Keratinocyte (primary cell): Measurements from ENCODE around the gene RBM19. TPM values are rescaled to one million over a fixed set of nuclear protein-coding genes. Genes with fewer than 3 reads are reported as not detected.

Experiments
- DNase-seq: peaks from one replicate; pipeline ENCODE4 v3.0.0-alpha.2; 2011; ENCODE audit warnings: low read depth, missing footprints, low spot score
- FAIRE-seq: peaks from 2 replicates; lab custom pipeline; 2011; peaks lifted over from hg19 to GRCh38; lab: Jason Lieb, UNC
- H2AFZ ChIP-seq: 2 replicates; pipeline ENCODE4 v1.6.0; 2012; ENCODE audit warnings: low read length, control low read depth, inconsistent platforms; ENCODE audit not compliant: control insufficient read depth
- H3K27ac ChIP-seq: 2 replicates; pipeline ENCODE4 v1.5.1; 2011; ENCODE audit warnings: low read length; ENCODE audit not compliant: control insufficient read depth, insufficient read depth
- H3K27me3 ChIP-seq: 3 replicates; pipeline ENCODE4 v1.6.0; 2011; ENCODE audit warnings: low read length; ENCODE audit not compliant: control insufficient read depth, insufficient read depth; ENCODE audit errors: extremely low read depth
- H3K36me3 ChIP-seq, 2 experiments: 2 replicates in 1 of 2; 3 replicates in 1 of 2; pipeline ENCODE4 v1.5.1; 2011; ENCODE audit warnings: low read length in 2 of 2, mild to moderate bottlenecking in 1 of 2; ENCODE audit not compliant: control insufficient read depth in 2 of 2, insufficient read depth in 2 of 2; ENCODE audit errors: extremely low read depth in 1 of 2
- H3K4me1 ChIP-seq: 3 replicates; pipeline ENCODE4 v1.5.1; 2011; ENCODE audit warnings: low read length; ENCODE audit not compliant: control insufficient read depth, insufficient read depth; ENCODE audit errors: extremely low read depth
- H3K4me2 ChIP-seq: 3 replicates; pipeline ENCODE4 v1.6.0; 2011; ENCODE audit warnings: low read depth, low read length; ENCODE audit not compliant: control insufficient read depth, insufficient read depth; ENCODE audit errors: extremely low read depth
- H3K4me3 ChIP-seq, 3 experiments: fragments of 200-600 bp in 1 of 3; sonication (generic) in 1 of 3; 2 replicates in 2 of 3; 3 replicates in 1 of 3; pipeline ENCODE4 v1.5.1; 2011 to 2016; ENCODE audit warnings: low read length in 3 of 3, mild to moderate bottlenecking in 3 of 3, control low read depth in 2 of 3, inconsistent platforms in 1 of 3, low read depth in 1 of 3, mixed read lengths in 1 of 3, mixed run types in 1 of 3, moderate library complexity in 1 of 3; ENCODE audit not compliant: control insufficient read depth in 2 of 3, insufficient read depth in 2 of 3; ENCODE audit errors: extremely low read depth in 1 of 3
- H3K79me2 ChIP-seq: 2 replicates; pipeline ENCODE4 v1.6.0; 2012; ENCODE audit warnings: low read length; ENCODE audit not compliant: control insufficient read depth, insufficient read depth
- H3K9ac ChIP-seq: 3 replicates; pipeline ENCODE4 v1.6.0; 2011; ENCODE audit warnings: low read length; ENCODE audit not compliant: control insufficient read depth, insufficient read depth; ENCODE audit errors: extremely low read depth
- H3K9me1 ChIP-seq: 3 replicates; pipeline ENCODE4 v1.6.0; 2011; ENCODE audit warnings: low read length; ENCODE audit not compliant: control insufficient read depth, insufficient read depth; ENCODE audit errors: extremely low read depth
- H3K9me3 ChIP-seq: 2 replicates; pipeline ENCODE4 v1.5.1; 2012; ENCODE audit warnings: low read depth, low read length; ENCODE audit not compliant: control insufficient read depth
- H4K20me1 ChIP-seq: 3 replicates; pipeline ENCODE4 v1.6.0; 2011; ENCODE audit warnings: low read length; ENCODE audit not compliant: control insufficient read depth, insufficient read depth; ENCODE audit errors: extremely low read depth
- CTCF ChIP-seq, 3 experiments: IDR thresholded peaks in 1 of 3; conservative IDR thresholded peaks in 1 of 3; optimal IDR thresholded peaks in 1 of 3; 2 replicates in 2 of 3; 3 replicates in 1 of 3; pipeline versions ENCODE3 to v1.5.1; 2011; ENCODE audit warnings: low read length in 3 of 3, mild to moderate bottlenecking in 3 of 3, moderate library complexity in 2 of 3, control low read depth in 1 of 3, inconsistent platforms in 1 of 3; ENCODE audit not compliant: insufficient read depth in 2 of 3; ENCODE audit errors: extremely low read depth in 1 of 3
- EZH2 ChIP-seq: IDR thresholded peaks from one replicate; pipeline ENCODE4 v1.6.1; 2012; ENCODE audit warnings: inconsistent platforms, mild to moderate bottlenecking, low read length, moderate library complexity
- dilution Hi-C: fragments of 300-500 bp; cut with MboI; formaldehyde crosslinking; loops from one replicate; pipeline ENCODE4 v1.7.0; 2020; ENCODE audit warnings: low sequenced_read_pairs; ENCODE audit not compliant: extremely low pct_ligation_motif_present
- polyA plus RNA-seq, 5 experiments: library from polyadenylated mRNA; depleted of rRNA in 3 of 5; stranded (reverse) in 3 of 5; stranded (forward) in 1 of 5; unstranded in 1 of 5; fragments of >200 nt; gene quantifications; 1 replicate in 1 of 5; 2 replicates in 3 of 5; 3 replicates in 1 of 5; pipeline versions ENCODE4 v1.2.1 to v1.2.3, GENCODE V29; 2011 to 2012; ENCODE audit warnings: missing spikeins in 2 of 5, low read depth in 1 of 5, low replicate concordance in 1 of 5

The RBM19 gene
- polyA plus RNA-seq, 1 donor (not counting 4 experiments of a cell fraction or from before 2014, with no cell fraction given), result 14.6 TPM

- no peaks in the 10 kb centered on the region for H3K79me2 ChIP-seq
- no peaks in the 10 kb centered on the region for H3K4me1 ChIP-seq
- FAIRE-seq (no peak), DNase-seq (no peak)
- TF ChIP-seq CTCF (optimal IDR thresholded peaks at IDR 0.05 in 1 of 3, IDR thresholded peaks at IDR 0.05 in 1 of 3, conservative IDR thresholded peaks at IDR 0.05 in 1 of 3; ENCODE audit: extremely low read depth in 1 of 3, insufficient read depth in 2 of 3, low read length in 3 of 3), result no peak
- TF ChIP-seq EZH2, result no peak
- H3K36me3 ChIP-seq, result peaks cover 3% of the 10 kb centered on the region in 2 experiments
- H3K4me3 ChIP-seq, result no peak overlapping the region
- H3K9me3 ChIP-seq, result no peaks in the 10 kb centered on the region
- H3K27ac ChIP-seq, result no peak overlapping the region
- H3K9me1 ChIP-seq, result no peaks in the 10 kb centered on the region
- H3K9ac ChIP-seq, result no peak overlapping the region
- no peaks in the 10 kb centered on the region for H3K27me3 ChIP-seq
- dilution Hi-C loops, result no loop called here
- H4K20me1 ChIP-seq, result no peaks in the 10 kb centered on the region
- H3K4me2 ChIP-seq, result no peak overlapping the region
- H2AFZ ChIP-seq, result no peak overlapping the region
Measured at GRCh38 chr12:113820309-113820708, 145.8 kb downstream of the RBM19 start.

GRCh38 chr12:113819495-113819894, 146.6 kb downstream of the RBM19 start:
- Histone ChIP-seq H3K36me3 (peaks cover 3% of the 10 kb centered on the region in 2 experiments), H4K20me1 (no peaks in the 10 kb centered on the region), H3K27ac (no peak overlapping the region), H3K9me1 (no peaks in the 10 kb centered on the region), H3K4me3 (no peak overlapping the region), H3K9ac (no peak overlapping the region), H3K4me1 (no peaks in the 10 kb centered on the region), H3K27me3 (no peaks in the 10 kb centered on the region), H3K9me3 (no peaks in the 10 kb centered on the region), H3K4me2 (no peak overlapping the region), H3K79me2 (no peaks in the 10 kb centered on the region), H2AFZ (no peak overlapping the region)
- dilution Hi-C loops, result no loop called here
- no peak for TF ChIP-seq EZH2
- no peak for TF ChIP-seq CTCF (optimal IDR thresholded peaks at IDR 0.05 in 1 of 3, IDR thresholded peaks at IDR 0.05 in 1 of 3, conservative IDR thresholded peaks at IDR 0.05 in 1 of 3; ENCODE audit: extremely low read depth in 1 of 3, insufficient read depth in 2 of 3, low read length in 3 of 3)
- FAIRE-seq (no peak), DNase-seq (no peak)
